Measurements from ENCODE around the gene TUBGCP2.

DNA sequence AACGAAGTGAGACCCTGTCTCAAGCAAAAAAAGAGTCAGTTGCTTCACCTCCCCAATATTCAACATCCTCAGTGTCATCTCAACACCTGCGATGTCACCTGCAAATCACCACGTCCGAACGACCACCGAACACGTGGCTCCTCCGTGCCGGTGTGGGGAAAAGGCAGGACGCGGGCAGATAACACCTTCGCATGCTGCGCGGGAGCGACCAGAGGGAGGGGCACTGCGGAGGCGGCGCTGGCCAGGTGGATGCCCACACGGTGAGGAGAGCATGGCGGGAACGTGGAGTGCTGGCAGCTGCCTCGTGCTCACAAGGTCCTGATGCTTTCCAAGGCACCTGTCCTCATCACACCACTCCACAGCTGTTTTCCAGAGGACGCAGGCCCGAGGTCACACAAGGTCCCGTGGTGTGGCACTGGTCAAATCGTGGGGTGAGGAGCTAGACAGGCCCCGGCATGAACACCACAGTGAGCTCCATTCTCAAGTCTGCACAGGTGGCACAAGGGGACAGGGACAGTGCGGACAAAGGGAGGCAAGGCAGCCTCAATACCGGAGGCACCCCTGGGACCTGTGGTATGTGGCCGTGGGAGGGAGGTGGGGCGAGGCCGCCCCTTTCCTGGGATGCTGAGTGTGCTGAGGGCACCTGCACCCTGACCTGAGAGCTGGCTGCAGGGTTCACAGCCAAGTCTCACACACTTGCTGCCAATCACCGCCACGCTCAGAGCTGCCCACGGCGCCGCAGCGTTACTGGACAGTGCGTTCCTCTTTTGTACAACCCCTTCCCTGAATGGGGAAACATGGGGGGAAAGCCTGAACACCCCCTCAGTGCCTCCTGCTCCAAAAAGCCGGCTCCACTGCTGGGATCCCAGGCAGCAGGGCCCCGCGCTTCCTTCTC, 13.0 kb downstream of the TUBGCP2 start:
- TF ChIP-seq, protein P1, sequence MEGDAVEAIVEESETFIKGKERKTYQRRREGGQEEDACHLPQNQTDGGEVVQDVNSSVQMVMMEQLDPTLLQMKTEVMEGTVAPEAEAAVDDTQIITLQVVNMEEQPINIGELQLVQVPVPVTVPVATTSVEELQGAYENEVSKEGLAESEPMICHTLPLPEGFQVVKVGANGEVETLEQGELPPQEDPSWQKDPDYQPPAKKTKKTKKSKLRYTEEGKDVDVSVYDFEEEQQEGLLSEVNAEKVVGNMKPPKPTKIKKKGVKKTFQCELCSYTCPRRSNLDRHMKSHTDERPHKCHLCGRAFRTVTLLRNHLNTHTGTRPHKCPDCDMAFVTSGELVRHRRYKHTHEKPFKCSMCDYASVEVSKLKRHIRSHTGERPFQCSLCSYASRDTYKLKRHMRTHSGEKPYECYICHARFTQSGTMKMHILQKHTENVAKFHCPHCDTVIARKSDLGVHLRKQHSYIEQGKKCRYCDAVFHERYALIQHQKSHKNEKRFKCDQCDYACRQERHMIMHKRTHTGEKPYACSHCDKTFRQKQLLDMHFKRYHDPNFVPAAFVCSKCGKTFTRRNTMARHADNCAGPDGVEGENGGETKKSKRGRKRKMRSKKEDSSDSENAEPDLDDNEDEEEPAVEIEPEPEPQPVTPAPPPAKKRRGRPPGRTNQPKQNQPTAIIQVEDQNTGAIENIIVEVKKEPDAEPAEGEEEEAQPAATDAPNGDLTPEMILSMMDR (IDR thresholded peaks at IDR 0.05; ENCODE audit: insufficient read depth, low read depth, low read length), result no peak
- no peak for TF ChIP-seq EZH2 (IDR thresholded peaks at IDR 0.05; ENCODE audit: insufficient read depth, low read length)
